GM18505 (cell line): ENCODE measurements around the gene IBTK.
"Not testable (repeated sequence)": the region's sequence is repeated elsewhere in the genome, so short reads cannot be mapped to it uniquely, and the experiment has no call there.

Source experiments
- ATAC-seq: cut with Tn5 transposase; IDR thresholded peaks from one replicate; pipeline ENCODE4 v1.9.1; 2021; ENCODE audit not compliant: unreplicated experiment
- POLR2A ChIP-seq: IDR thresholded peaks from 4 replicates; pipeline ENCODE4 v1.6.1; 2011; ENCODE audit warnings: borderline replicate concordance; ENCODE audit not compliant: insufficient read depth, insufficient read length; ENCODE audit errors: extremely low read depth

The IBTK gene

DNA sequence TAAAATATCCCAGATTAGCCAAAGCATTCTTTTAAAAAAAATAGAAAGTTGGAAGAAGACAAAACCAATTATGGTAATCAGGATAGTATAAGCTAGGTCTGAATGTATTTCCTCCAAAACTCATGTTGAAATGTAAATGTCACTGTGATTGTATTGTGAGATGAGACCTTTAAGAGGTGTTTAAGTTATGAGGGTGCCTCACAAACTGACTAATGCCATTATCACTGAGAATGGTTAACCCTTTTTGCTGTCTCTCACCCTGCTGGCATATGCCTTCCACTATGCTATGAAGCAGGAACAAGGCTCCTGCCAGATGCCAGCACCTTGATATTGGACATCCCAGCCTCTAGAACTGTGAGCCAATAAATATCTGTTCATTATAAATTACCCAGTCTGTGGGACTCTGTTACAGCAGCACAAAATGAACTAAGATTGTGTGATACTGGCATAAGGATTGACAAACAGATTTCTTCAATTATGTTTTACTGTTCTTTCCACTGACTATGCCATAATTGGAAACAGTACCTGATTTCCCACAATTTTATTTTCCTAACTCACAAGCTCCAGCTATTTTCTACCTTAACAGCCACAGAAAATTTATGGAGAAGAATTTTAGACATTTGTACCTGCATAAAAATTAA, 63.8 kb downstream of the IBTK start:
- TF ChIP-seq POLR2A: no peak
- no peak for ATAC-seq

DNA sequence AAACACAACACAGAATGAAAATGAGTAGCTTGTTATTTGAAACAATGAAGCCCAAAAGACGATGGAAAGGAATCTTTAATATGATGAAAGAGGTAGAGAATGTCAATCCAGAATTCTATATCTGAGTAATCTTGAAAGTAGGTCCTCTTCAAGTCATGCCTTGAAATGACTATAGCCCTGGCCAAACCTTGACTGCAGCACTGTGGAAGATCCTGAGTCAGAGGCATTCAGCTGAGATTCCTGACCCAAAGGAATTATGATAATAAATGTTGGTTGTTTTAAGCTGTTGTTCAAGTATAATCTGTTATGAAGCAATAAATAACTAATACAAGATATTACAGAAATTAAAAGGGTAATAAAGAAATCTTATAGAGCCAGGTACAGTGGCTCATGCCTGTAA, 64.8 kb downstream of the IBTK start:
- peak; percentile 55 for ATAC-seq
- no peak for TF ChIP-seq POLR2A

DNA sequence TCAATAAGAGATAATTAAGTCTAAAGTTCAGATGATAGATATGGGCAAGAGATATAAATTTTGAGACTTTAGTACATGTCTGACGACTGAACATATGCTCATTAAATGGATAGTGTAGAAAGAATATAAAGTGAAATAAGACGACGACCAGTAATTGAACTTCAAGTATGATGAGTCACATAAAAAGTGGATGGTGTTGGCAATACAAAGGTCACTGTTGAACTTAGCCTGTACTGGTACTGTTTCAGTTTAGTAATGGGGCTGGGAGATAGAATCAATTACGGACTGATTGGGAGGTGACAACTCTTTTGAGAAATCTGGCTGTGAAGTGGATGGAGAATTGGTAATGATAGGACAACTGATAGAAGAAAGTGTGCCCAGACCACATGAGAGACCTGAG, 68.1 kb downstream of the IBTK start:
- ATAC-seq: no peak
- TF ChIP-seq POLR2A: no peak

DNA sequence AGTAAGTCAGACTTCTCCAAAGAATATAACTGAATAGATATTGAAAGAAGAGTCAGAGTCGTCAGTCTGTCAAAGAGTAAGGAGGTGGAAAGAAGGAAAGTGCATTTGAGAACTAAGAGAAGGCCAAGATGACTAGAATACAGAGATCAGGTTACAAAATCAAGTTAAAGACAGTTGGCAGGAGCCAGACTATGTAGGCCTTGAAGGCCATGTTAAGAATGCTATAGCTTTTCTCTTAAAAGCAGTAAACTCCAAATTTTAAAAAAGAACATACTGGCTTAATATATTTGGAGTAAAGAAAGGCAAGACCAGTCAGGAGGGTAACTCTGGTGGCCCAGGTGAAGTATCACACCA, 68.8 kb downstream of the IBTK start:
- no peak for ATAC-seq
- TF ChIP-seq POLR2A: no peak

DNA sequence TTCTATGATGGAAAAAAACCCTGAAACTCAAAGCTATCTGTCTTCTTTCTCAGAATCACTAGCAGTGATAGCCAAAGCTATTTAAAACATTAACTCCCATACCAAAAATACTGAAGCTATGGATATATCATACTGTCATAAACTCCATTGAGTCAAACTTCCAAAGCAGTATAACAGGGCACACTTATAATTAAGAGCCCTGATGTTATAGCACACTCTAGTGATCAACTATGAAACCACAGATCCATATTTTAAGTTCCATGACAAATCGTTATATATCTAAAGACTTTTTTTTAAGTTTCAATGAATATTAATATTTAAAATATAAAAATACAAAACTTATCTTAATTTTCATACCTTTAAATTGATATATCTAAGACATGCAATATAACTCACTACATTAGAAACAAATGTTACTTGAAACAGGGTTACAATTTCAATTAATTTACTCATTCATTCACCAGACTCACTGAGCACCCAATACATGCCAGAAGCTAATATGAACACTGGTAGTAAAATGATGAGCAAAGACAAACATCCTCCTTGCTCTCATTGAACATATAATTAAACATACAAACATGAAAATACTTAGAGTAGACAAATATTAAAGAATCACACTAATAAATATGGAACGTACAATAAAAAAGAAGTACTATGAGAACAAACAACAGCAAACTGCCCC, 69.3 kb downstream of the IBTK start:
- TF ChIP-seq POLR2A: no peak
- no peak for ATAC-seq

DNA sequence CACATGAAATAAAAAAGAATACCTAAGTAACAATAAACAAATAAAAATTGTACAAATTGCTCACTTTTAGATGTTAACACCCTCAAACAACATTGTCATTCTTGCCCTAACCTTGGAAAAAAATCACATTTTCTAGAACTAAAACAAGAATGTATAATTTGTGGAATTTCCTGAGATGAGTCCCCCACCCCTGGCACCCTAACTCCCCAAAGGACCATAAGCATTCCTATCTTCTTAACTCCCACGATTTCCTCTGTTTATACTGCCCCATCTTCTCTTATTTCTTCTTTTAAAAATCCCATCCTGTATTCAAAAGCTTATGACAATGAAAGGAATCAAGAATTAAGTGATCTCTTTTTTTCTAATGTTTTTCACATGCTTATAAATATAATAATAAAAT, 70.9 kb downstream of the IBTK start:
- no peak for TF ChIP-seq POLR2A
- no peak for ATAC-seq

DNA sequence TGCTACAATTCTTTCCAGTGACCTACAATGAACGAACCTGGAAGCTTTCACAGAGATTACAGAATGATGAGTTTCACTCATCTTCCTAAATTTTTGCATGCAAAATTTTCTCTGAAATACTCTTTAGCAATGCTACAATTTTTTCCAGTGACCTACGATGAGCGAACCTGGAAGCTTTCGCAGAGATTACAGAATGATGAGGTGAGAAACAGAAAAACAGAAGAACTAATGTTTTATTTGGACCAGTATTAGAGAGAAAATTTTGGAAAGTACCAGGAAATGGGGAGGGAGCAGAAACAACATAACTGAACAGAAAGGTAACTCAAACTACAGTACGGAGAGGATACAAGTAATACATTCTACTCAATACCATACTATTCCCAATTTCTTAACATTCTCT, 75.0 kb downstream of the IBTK start:
- TF ChIP-seq POLR2A: no peak
- ATAC-seq: no peak

DNA sequence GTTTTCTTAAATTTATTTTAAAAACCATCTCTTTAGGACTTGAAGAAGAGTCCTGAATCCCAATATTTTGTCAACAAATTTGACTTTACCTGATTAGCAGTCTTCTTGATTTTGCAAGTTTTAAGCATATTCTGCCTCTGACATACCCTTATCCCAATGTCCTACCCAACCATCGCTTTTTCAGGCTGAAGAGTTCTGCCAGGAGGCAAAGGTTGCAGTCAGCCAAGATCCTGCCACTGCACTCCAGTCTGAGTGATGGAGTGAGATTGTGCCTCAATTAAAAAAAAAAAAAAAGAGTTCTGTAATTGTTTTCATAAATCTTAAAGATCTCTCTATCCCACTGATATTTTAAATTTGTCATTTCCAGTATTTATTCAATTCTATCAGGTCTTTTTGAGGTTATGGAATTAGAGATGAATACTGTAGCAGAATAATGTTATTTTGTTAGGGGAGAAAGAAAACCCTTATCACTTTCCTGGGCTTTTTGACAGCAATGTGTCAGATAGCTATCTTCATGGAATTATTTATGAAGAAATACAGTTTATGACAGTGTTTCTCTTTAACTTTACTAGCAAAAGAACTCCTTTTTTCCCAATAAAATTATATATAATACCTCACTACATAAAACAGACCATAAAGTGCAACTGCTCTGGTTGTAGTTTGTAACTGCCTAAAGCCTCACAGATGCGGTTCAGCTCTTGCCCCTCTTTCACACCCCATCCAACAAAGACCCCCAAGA, 78.2 kb downstream of the IBTK start:
- TF ChIP-seq POLR2A: no peak
- no peak for ATAC-seq

DNA sequence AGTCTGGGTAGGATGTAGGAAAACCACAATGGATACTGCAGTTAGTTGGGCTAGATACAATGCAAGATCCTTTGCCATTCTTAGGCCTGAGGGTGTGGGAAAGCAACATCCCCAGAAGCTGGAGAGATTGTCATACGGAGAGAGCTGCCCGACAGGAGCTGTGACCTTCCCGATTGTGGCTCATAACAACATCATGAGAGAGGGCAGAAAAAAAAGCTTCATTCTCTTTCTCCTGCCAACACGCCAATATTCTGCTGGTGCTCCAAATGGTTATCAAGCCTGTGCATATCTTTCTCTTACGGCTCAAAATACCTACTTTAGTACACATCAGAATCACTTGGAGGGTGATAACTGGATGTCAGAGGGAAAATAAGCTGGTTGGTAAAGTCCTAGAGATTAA, 81.1 kb downstream of the IBTK start:
- no peak for ATAC-seq
- TF ChIP-seq POLR2A: no peak

DNA sequence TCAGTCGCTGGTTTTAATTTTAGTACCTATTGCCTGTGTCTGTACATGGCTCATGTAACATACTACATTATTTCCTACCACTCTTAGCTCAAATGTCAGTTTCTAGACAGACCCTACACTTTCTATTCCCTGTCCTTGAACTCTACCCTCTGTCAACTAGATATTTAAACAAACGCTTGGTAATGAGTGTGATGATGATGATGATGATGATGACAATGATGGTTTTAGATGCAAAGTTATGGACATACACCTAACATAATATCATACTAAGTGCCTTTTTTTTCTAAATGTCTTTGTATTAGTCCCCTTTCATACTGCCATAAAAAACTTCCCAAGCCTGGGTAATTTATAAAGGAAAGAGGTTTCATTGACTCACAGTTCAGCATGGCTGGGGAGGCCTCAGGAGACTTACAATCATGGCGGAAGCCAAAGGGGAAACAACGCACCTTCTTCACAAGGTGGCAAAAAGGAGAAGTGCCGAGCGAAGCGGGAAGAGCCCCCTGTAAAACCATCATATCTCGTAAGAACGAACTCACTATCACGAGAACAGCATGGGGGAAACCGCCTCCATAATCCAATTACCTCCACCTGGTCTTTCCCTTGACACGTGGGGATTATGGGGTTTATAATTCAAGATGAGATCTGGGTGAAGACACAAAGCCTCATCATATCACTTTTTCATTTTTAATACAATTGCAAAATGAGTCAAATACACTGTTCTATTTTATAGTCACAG, 87.1 kb downstream of the IBTK start:
- no peak for ATAC-seq
- no peak for TF ChIP-seq POLR2A

DNA sequence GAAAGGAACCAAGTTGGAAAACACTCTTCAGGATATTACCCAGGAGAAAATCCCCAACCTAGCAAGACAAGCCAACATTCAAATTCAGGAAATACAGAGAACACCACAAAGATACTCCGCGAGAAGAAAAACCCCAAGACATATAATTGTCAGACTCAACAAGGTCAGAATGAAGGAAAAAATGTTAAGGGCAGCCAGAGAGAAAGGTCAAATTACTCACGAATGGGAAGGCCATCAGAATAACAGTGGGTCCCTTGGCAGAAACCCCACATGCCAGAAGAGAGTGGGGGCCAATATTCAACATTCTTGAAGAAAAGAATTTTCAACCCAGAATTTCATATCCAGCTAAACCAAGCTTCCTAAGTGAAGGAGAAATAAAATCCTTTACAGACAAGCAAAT, 94.8 kb downstream of the IBTK start:
- not testable (repeated sequence) for ATAC-seq

DNA sequence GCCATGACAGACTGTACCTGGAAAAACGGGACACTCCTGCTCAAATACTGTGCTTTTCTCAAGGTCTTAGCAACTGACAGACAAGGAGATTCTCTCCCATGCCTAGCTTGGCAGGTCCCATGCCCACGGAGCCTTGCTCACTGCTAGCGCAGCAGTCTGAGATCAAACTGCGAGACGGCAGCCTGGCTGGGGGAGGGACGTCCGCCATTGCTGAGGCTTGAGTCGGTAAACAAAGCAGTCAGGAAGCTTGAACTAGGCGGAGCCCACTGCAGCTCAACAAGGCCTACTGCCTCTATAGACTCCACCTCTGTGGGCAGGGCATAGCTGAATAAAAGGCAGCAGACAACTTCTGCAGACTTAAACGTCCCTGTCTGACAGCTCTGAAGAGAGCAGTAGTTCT, 96.4 kb downstream of the IBTK start:
- not testable (repeated sequence) for ATAC-seq

DNA sequence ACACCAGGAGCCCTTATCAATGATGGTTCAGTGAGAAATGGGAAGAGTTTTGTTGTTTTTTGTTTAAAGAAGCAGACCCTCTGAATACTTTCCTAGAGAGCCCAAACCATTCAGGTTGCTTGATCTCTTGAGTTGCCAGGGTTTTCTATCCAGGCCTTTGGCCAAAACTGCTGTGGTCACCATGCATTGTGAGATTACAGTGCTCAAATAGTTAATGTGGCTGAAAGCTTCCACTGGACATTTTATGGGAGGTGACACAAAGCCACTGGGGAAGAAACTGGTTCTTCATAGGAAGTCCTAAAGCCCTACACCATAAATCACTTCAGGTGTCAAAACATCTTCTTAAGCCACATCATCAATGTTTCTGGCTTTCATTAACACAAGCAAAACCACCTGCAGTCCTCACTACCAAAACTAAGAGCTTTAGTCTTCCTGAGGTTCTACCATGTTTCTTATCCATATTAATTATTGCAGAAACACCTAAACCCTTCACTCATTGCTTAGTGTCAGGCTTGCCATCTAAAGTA, 101.6 kb downstream of the IBTK start:
- ATAC-seq: no peak
- no peak for TF ChIP-seq POLR2A
